ENCODE results near the gene SPHKAP.
"Not testable (repeated sequence)": the region's sequence is repeated elsewhere in the genome, so short reads cannot be mapped to it uniquely, and the experiment has no call there.

SPHKAP gene, protein sequence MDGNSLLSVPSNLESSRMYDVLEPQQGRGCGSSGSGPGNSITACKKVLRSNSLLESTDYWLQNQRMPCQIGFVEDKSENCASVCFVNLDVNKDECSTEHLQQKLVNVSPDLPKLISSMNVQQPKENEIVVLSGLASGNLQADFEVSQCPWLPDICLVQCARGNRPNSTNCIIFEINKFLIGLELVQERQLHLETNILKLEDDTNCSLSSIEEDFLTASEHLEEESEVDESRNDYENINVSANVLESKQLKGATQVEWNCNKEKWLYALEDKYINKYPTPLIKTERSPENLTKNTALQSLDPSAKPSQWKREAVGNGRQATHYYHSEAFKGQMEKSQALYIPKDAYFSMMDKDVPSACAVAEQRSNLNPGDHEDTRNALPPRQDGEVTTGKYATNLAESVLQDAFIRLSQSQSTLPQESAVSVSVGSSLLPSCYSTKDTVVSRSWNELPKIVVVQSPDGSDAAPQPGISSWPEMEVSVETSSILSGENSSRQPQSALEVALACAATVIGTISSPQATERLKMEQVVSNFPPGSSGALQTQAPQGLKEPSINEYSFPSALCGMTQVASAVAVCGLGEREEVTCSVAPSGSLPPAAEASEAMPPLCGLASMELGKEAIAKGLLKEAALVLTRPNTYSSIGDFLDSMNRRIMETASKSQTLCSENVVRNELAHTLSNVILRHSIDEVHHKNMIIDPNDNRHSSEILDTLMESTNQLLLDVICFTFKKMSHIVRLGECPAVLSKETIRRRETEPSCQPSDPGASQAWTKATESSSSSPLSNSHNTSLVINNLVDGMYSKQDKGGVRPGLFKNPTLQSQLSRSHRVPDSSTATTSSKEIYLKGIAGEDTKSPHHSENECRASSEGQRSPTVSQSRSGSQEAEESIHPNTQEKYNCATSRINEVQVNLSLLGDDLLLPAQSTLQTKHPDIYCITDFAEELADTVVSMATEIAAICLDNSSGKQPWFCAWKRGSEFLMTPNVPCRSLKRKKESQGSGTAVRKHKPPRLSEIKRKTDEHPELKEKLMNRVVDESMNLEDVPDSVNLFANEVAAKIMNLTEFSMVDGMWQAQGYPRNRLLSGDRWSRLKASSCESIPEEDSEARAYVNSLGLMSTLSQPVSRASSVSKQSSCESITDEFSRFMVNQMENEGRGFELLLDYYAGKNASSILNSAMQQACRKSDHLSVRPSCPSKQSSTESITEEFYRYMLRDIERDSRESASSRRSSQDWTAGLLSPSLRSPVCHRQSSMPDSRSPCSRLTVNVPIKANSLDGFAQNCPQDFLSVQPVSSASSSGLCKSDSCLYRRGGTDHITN (N-terminal part only)

DNA sequence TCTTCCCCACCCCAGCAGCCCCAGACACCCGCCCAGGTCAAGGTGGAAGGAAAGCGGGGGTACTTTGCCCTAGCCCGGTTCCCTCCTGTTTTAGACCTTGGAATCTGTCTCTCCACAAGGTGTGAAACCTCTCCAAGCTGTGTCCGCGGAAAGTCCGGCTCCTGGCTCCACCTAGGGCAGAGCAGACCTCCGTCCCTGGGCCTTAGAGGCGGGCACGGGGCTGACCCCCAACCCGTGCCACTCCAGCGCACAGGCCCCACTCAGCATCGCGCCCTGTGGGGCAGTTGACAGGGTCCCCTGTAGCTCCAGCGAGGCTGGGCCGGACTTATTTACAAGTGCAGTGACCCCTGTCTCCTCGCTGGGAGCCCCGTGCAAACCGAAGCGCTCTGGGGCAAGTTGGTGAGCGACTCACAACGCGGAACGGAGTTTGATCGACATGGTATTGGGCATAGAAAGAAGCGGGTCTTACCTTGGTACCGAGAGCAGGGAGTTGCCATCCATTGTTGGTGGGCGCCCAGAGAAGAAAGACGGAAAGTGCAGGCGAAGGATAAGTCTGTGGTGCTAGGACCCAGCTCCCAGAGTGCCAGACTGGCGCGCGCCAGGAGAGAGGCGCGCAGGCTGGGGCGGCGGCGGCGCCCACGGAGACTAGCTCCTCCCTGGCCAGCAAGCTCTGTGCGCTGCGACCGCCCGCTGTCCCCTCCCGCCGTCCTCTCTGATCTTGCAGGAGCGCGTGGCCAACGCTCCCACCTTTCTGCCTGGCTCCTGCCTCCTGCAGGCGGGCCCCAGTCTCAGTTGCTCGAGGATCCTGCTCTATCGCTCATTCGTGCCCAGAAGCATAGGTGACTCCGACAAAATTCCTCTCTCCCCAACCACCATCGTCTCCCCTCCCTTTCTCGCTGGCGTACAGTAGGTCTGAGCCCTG lies at the start of gene SPHKAP:
SPHKAP (minus strand) TSS at position 590 of the 922 bp plus-strand sequence; CDS start at position 501, 89 bp downstream.
- peak; percentile 4 for DNase-seq (ENCODE audit: low spot score)

DNA sequence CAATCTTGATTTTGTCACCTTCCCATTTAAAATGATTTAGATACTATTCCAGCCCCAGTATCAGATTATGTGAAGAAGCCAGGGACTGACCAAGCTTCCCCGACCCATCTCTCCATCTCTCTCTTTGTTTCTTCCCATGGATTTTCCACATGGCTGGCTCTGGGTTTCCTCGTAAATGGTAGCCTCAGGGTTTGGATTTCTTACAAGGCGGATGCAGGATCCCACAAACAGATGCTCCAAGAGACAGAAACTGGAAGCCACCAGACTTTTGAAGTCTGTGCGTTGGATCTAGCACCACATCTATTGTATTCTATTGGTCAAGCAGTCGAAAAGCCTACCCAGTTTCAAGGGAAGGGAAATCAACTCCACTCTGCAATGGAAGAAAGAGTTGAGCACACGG lies 46.0 kb upstream of the SPHKAP start:
- DNase-seq (ENCODE audit: low spot score): no peak

DNA sequence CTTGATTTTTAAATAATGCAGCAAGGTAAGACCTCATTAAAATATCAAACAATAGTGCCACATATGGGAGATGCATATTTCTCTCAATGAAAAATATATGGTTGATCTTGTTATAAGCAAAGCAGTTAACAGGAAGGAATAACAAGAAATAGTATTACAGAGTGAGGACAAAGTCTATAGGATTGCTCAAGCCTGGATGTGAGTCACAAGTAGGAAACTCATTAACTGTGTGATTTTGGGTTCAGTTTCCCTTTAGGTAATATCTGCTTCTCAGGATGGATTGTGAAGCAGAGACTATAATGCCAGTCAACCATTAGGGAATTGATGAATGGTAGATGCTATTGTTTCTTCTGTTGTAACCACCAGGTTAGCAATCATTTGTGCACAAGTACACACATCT lies 42.9 kb upstream of the SPHKAP start:
- no peak for DNase-seq (ENCODE audit: low spot score)

DNA sequence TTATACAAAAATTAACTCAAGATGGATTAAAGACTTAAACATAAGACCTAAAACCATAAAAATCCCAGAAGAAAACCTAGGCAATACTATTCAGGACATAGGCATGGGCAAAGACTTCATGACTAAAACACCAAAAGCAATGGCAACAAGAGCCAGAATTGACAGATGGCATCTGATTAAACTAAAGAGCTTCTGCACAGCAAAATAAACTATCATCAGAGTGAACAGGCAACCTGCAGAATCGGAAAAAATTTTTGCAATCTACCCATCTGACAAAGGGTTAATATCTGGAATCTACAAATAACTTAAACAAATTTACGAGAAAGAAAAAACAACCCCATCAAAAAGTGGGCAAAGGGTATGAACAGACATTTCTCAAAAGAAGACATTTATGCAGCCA lies 37.1 kb upstream of the SPHKAP start:
- not testable (repeated sequence) for DNase-seq (ENCODE audit: low spot score)

DNA sequence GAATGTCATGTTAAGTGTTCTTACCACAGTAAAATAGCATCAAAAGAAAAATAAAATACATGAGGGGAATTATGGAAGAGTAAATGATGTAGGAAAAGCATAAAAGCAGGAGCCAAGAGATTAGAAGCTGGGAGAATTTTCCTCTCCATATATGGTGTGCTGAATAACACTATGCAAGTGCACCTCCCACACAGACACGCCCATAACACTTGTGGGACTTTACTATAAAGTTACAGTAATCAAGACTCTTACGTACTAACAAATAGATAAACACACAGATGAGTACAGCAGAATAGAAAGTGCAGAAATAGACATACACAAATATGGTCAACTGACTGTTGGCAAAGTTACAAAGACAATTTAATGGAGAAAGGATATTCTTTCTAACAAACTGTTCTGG lies 16.0 kb upstream of the SPHKAP start:
- no peak for DNase-seq (ENCODE audit: low spot score)

DNA sequence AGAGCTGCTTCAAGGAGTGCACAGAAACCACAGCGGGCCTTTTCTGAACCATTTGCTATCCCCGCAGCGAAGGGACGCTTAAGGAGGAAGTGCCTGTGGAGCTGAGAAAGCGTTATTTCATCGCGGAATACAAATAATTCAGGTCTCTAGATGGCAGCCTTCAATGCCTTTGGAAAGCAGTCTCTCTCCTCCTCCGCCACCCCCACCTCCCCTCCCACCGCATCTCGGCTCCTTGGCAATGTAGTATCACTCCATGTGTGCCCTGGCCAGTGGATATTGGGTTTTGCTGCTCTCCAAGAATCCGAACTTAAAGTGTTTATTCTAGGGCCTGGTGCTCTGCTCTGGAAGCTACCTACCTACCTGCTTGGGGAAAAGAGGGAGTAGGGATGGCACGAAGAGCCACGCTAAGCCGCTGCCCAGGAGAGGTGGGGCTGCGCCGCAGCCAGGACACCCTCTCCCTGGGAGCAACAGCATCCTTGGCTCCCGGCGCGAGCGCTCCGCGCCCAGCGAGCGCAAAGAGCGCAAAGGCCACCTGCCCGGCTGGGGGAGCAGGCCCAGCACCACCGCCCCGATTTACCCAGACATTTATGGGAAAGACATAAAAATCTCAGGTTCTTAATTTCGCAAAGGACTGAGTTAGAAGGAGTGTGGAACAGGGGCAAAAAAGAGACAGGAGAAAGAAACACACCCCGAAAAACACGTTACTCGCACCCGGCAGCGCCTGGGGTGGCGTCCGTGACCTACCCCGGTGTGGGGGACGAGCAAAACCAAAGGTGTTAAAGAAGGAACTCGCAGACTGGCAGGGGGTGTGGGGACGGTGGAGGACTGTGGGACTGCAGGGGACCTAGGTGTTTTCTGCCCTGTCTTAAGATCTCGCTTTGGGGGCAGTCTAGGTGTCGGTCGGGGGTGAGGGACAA lies 1.0 kb downstream of the SPHKAP start:
- peak; percentile 4 for DNase-seq (ENCODE audit: low spot score)

DNA sequence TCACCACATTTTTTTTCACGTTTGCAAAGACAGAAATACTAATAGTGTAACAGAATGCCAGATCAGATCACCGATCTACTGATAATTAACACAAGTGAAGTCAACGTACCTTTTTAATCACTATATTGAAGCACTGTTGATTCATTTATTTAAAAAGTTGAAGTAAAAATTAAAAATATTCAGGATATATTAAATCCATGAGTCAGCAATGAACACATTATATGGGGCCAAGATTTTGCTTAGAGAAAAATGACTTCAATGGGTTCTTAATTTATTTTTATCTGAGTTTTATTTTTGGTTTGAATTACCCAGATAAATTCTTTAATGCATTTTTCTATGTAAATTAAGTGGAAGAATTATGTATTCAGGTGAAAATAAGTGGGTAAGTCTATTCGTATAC lies 14.2 kb downstream of the SPHKAP start:
- DNase-seq (ENCODE audit: low spot score): no peak

DNA sequence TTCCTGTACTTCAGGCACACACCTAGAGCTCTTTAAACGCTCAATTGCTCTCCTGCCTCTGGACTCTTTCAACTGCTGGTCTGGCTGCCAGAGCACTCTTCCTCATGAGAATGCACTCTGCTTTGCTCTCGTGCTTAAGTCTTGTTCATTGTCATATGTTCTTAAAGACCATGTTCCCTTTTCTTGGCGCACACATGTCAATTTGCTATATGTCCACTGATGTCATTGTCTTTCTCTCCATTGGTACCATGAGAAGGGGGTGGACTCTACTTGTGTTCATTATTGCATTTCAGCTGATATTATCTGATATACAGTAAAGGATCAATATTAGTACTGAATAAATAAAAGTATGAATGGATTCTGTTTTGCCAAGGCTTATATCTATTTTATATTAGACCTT lies 16.8 kb downstream of the SPHKAP start:
- no peak for DNase-seq (ENCODE audit: low spot score)

DNA sequence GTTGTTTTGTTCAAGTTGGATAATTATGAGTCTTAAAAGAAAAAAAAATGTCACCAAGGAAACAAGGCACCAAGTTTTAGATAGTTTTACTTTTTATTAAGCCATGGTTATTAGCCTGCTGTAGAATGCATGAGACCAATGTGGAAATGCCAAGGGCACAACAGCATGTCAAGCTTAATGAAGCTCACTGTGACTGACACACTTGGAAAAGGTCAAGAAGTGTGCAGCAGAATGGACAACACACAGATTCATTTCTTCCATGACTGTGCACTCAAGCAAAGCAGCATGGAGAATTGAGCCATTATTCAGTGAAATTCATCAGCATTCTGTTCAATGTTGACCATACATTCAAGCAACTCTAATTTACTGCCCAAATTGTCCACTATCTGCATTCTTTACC lies 23.6 kb downstream of the SPHKAP start:
- no peak for DNase-seq (ENCODE audit: low spot score)

DNA sequence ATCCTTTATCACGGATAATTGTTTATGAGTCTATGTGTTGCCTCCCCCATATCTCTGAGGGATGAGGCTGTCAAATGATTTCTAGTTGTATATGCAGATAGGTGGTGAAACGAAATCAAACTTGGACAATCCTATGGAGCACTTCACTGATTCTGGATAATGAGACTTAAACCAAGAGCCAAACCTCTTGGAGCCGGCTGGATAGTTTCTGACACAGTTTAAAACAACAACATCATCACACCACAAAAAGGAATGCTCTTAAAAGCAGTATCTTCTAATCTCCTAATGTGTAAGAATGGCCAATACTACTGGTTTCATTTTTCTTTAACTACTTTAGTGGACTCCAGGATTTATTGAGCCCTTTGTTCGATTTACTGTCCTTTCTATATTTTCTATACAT lies 36.5 kb downstream of the SPHKAP start:
- no peak for DNase-seq (ENCODE audit: low spot score)

DNA sequence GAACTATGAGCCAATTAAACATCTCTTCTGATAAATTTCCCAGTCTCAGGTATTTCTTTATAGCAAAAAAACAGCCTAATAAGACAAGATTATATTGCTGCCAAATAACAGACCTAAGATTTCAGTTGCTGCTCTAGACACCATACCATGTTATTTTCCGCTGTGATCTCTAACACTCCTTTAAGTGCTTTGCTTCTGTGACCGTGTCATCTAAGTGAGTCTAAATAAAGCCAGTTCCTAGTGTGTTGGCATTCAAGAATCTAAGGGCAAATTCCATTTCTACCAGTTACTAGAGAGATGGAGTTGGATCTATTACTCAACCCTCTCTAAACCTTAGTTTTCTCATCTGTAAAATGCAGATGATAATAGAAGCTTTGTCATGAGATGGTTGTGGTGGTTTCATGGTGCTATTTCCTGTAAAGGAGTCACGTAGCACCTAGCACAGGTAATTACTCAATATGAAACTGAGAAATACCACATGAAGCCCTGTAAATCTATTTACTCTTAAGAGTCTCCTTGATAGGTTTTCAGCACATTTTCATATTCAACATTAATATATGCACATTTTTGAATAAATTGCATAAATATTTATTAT lies 40.5 kb downstream of the SPHKAP start:
- no peak for DNase-seq (ENCODE audit: low spot score)

DNA sequence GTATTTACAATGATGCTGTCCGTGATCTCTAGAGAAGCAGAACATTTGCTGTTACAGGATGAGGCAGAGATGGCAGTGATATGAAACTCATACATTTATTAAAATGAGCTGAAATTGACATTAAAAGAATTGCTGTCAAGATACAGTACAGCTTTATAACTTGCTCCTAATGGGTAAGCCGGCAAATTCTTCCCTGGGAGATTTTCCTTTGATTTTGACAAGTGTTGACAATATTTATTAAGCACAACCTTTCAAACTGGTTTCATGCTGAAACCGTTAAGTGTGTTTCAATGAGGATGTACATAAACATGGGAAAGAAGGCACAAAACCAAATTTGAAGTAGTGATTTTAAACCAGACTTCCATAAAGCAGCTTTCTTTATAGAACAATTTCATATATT lies 45.5 kb downstream of the SPHKAP start:
- no peak for DNase-seq (ENCODE audit: low spot score)

DNA sequence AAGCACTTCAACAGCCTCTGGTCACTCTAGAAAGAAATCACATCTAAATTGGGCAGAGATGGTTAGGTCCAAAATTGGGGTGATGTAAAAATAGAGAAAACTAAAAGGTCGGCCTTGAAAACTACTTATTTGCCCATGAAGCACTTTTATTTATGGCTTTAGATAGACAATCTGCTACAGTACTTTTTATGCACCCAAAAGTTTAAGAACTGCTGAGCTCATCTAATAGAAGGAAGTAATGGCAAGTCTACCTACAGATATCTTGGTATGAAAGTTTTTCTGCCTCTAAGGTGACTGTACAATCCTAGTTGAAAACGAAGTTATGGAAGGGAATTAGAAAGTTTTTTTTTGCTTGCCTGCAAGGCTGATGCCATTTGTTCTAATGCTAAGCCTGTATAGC lies 46.2 kb downstream of the SPHKAP start:
- DNase-seq (ENCODE audit: low spot score): no peak

DNA sequence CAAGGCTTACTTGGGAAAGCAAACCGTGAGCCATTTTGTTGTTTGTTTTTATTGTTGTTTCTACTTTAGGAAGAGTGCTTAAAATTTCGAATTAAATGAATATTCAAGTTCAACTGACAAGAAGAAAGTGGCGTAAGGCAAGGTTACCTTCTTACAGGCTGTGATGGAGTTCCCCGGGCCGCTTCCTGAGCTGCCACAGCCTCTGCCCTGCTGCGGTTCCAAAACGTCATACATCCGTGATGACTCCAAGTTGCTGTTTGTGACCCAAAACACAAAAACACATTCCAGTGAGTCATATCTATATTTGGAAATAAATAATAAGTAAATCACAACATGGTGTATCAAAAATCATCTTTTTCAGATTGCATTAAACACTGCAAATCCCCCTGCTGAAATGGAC lies 49.7 kb downstream of the SPHKAP start:
- DNase-seq (ENCODE audit: low spot score): no peak

DNA sequence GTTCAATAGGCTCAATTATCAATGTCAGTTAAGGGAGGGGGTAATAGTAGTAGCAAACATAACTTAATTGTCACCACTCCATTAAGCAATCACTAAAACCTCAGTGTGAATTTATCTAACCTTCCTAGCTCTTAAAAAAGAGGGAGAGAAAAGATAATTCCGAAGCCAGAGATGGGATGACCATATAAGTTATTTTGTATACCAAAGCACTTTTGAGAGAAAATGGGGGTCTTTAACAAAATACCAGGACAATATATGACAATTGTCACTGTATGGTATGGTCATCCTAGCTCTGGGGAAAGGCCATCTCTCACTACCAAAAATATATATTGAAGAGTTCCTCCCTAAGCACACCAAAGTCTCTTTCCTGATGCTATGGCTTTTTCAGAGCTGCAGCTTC lies 55.1 kb downstream of the SPHKAP start:
- DNase-seq (ENCODE audit: low spot score): no peak

DNA sequence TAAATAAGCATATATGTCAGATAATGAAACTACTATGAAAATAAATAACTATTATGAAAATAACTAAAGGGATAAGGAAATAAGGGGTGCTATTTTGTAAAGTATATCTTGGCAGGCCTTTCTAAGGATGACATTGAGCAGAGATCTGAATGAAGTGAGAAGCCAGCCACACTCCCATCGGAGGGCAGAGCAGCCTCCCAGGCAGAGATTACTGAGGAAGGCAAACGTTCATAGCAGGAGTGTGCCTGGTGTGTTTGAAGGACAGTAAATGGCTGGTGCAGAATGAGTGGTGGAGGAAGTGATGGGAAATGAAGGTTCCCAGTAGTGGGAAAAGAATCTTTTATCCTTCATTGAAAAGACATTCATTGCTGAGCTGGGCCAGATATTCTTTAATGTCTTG lies 62.5 kb downstream of the SPHKAP start:
- no peak for DNase-seq (ENCODE audit: low spot score)

DNA sequence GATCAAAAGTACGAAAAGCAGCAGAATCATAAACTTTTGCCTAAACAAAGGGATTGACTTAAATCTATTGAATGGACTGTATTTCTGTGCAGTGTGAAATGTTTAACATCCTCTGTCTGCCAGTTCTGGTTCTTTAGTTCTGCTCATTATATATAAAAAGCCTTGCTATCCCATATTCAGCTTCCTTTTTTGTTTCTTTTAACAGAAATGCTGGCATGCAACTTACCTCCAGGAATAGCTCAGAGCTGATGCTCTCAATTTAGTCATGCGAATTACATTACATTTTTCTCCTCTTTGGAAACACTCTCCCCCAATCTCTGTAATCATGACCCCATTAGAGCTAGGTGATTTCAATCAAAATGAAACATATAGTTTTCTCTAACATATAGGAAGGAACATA lies 73.6 kb downstream of the SPHKAP start:
- no peak for DNase-seq (ENCODE audit: low spot score)

DNA sequence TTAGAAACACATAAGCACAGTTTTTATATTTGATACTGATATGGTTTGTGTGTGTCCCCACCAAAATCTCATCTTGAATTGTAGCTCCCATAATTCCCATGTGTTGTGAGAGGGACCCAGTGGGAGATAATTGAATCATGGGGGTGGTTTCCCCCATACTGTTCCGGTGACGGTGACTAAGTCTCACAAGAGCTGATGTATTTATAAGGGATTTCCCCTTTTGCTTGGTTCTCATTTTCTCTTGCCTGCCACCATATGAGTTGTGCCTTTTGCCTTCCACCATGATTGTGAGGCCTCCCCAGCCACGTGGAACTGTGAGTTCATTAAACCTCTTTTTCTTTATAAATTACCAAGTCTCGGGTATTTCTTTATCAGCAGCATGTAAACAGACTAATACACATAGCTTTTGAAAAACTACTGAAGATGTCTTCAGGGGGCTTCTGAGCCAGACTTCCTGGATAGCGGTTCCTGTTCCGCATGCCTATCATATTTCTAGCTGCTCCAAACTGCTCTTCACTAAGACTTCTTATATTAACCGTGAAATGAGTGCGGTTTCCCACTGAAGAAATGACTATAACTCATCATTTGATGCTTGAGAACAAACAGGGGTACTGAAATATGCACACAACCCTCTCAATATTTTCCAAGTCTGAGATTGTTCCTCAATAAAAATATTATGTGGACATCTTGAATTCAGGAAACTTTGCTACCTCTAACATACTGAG lies 75.8 kb downstream of the SPHKAP start:
- no peak for DNase-seq (ENCODE audit: low spot score)

DNA sequence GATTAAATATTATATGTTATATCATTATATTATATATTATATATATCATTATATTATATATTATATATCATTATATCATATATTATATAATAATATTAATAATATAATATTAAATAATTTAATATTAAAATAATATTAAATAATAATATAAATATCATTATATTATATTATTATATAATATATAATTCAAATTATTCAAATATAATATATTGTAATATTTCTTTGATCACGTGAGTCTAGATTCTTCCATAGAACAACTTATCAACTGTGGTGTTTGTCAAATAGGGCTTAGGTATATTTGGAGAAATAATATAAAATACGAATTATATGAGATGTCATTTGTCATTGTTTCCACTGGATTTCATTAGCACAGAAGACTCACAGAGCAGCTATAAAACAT lies 77.3 kb downstream of the SPHKAP start:
- no peak for DNase-seq (ENCODE audit: low spot score)

Measured in GM03348 (cell line).